SK-N-SH treated with all-trans-retinoic acid at 6 μM for 48 hours (cell line): ENCODE results near the gene RERE.

Experiments used
- CREB5 ChIP-seq: fragments of 250-450 bp; sonication (Bioruptor Pico); IDR thresholded peaks from 2 replicates; pipeline ENCODE4 v1.5.1; 2020; ENCODE audit warnings: low read depth, mild to moderate bottlenecking, moderate library complexity
- TF ChIP-seq, protein P1 (sequence below): fragments of 250-450 bp; sonication (Bioruptor Pico); IDR thresholded peaks from 2 replicates; pipeline ENCODE4 v1.8.0; 2020; ENCODE audit warnings: mild to moderate bottlenecking, moderate library complexity, borderline replicate concordance

DNA sequence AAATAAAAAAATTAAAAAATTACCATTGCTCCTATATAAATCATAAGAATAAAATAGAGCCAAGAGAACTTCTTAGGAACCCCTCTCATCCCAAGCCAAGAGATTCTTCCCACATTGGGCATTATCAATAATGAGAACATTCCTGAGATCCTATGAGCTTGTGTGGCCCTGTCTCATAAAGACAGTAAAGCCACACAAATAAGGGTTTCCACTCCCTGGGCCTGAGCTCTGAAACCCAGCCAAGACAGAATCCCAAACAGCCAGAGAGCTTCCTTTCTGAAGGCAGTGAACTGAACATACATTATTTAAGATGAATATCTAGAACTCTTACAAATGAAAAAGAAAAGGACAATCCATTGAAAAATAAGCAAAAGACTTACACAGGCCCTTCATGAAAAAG is 431.2 kb downstream of the RERE start:
- TF ChIP-seq CREB5, result no peak
- TF ChIP-seq, protein P1, sequence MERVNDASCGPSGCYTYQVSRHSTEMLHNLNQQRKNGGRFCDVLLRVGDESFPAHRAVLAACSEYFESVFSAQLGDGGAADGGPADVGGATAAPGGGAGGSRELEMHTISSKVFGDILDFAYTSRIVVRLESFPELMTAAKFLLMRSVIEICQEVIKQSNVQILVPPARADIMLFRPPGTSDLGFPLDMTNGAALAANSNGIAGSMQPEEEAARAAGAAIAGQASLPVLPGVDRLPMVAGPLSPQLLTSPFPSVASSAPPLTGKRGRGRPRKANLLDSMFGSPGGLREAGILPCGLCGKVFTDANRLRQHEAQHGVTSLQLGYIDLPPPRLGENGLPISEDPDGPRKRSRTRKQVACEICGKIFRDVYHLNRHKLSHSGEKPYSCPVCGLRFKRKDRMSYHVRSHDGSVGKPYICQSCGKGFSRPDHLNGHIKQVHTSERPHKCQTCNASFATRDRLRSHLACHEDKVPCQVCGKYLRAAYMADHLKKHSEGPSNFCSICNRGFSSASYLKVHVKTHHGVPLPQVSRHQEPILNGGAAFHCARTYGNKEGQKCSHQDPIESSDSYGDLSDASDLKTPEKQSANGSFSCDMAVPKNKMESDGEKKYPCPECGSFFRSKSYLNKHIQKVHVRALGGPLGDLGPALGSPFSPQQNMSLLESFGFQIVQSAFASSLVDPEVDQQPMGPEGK, result no peak
